ENCODE results near the gene DPCD.
A peak's percentile ranks its signal among the peaks of the same experiment; 100 is the strongest.

Gene DPCD

GRCh38 chr10:101570428-101571270 lies 17.5 kb upstream of the DPCD start:
- DNase-seq (ENCODE audit: low spot score), result no peak
- POLR2A ChIA-PET (ENCODE audit: low non-redundant PET), result interaction anchor here (0.5 kb wide), 1 partner anchor 129 kb away, joined by 5 read pairs; no protein-coding TSS in a partner anchor
- TF ChIP-seq CTCF (conservative IDR thresholded peaks at IDR 0.05; ENCODE audit: low read depth), result peak; percentile 50
- H3K27ac ChIP-seq, result peak overlapping the region; percentile 8
- CTCF ChIA-PET, result interaction anchor here (0.5 to 3.3 kb wide), 24 partner anchors 10 to 1935 kb away, joined by 3 to 43 read pairs (median 4); no protein-coding TSS in a partner anchor

GRCh38 chr10:101571271-101571925 lies 16.7 kb upstream of the DPCD start:
- ChIA-PET CTCF (interaction anchor here (0.7 to 3.3 kb wide), 12 partner anchors 9 to 1993 kb away, joined by 3 to 43 read pairs (median 4); no protein-coding TSS in a partner anchor), POLR2A (ENCODE audit: low non-redundant PET) (no interaction called here)
- H3K27ac ChIP-seq, result no peak overlapping the region
- no peak for DNase-seq (ENCODE audit: low spot score)
- TF ChIP-seq CTCF (conservative IDR thresholded peaks at IDR 0.05; ENCODE audit: low read depth), result no peak

GRCh38 chr10:101572126-101572525 lies 16.0 kb upstream of the DPCD start:
- ChIA-PET POLR2A (ENCODE audit: low non-redundant PET) (no interaction called here), CTCF (interaction anchor here (1.4 to 3.3 kb wide), 4 partner anchors 8 to 358 kb away, joined by 4 to 43 read pairs (median 24); no protein-coding TSS in a partner anchor)

GRCh38 chr10:101572785-101573184 lies 15.3 kb upstream of the DPCD start:
- no peak overlapping the region for H3K27ac ChIP-seq
- POLR2A ChIA-PET (ENCODE audit: low non-redundant PET), result no interaction called here
- TF ChIP-seq CTCF (conservative IDR thresholded peaks at IDR 0.05; ENCODE audit: low read depth), result no peak
- no peak for DNase-seq (ENCODE audit: low spot score)
- CTCF ChIA-PET, result interaction anchor here (1.4 kb wide), 1 partner anchor 208 kb away, joined by 4 read pairs; no protein-coding TSS in a partner anchor

More at GRCh38 chr10:101572126-101572525, 16.0 kb upstream of the DPCD start:
- H3K27ac ChIP-seq, result no peak overlapping the region
- no peak for TF ChIP-seq CTCF (conservative IDR thresholded peaks at IDR 0.05; ENCODE audit: low read depth)
- DNase-seq (ENCODE audit: low spot score), result no peak

GRCh38 chr10:101573885-101574753 lies 14.0 kb upstream of the DPCD start:
- CTCF ChIA-PET, result interaction anchor here (0.6 kb wide), 1 partner anchor 360 kb away, joined by 3 read pairs; no protein-coding TSS in a partner anchor
- TF ChIP-seq CTCF (conservative IDR thresholded peaks at IDR 0.05; ENCODE audit: low read depth), result no peak
- no peak overlapping the region for H3K27ac ChIP-seq
- POLR2A ChIA-PET (ENCODE audit: low non-redundant PET), result no interaction called here
- no peak for DNase-seq (ENCODE audit: low spot score)

GRCh38 chr10:101575091-101575490 lies 13.0 kb upstream of the DPCD start:
- no peak overlapping the region for H3K27ac ChIP-seq
- ChIA-PET CTCF (no interaction called here), POLR2A (ENCODE audit: low non-redundant PET) (no interaction called here)
- DNase-seq (ENCODE audit: low spot score), result no peak
- no peak for TF ChIP-seq CTCF (conservative IDR thresholded peaks at IDR 0.05; ENCODE audit: low read depth)

Data from RWPE1 (cell line).